NCI-H2227 (cell line): ENCODE results near the gene MTSS2.
A peak's percentile ranks its signal among the peaks of the same experiment; 100 is the strongest.
"Not testable (repeated sequence)": the region's sequence is repeated elsewhere in the genome, so short reads cannot be mapped to it uniquely, and the experiment has no call there.

Experiments
- DNase-seq: peaks from one replicate; lab custom pipeline; 2025; ENCODE audit not compliant: unreplicated experiment; lab: John Stamatoyannopoulos, UW

The MTSS2 gene

GRCh38 chr16:70656712-70657263, 29.1 kb downstream of the MTSS2 start:
- DNase-seq, result no peak

GRCh38 chr16:70656065-70656711, 29.7 kb downstream of the MTSS2 start:
- no peak for DNase-seq

- DNase-seq, result peak; percentile 79
Observed at GRCh38 chr16:70653809-70654771, 31.8 kb downstream of the MTSS2 start.

- DNase-seq, result no peak
Observed at GRCh38 chr16:70653406-70653805, 32.4 kb downstream of the MTSS2 start.

DNA sequence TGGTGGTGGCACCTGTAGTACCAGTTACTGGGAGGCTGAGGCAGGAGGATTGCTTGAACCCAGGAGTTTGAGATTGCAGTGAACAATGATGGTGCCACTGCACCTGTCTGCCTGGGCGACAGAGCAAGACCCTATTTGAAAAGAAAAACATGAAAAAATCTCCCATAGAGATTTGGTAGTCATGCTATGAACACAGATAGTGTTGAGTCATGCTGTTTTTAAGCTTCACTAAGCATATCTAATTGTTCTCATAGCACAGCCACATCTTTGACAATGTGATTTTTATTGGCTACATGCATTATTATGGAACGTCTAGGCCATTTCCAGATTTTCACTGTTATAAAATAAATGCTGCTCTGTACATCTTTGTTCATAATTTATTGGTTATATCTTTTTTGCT, 33.5 kb downstream of the MTSS2 start:
- no peak for DNase-seq

GRCh38 chr16:70651524-70651923, 34.3 kb downstream of the MTSS2 start:
- no peak for DNase-seq

DNA sequence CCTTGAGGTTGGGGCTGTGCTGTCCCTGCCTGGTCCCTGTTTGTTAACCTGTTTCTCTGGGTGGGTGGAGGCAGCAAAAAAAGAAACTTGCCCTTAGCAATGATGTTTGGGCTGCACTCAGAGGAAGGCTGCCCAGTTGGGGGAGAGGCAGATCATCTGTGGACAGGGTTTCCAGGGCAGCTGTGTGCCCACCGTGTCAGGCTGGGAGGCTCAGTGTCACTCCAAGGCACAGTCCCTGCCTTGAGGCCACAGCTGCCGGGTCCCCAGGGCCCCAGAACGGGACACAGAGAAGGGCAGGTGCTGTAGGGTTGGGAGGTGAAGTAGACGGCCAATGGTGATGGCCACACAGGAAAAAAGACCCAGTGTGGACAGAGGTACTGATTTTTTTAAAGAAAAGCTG, 35.6 kb downstream of the MTSS2 start:
- DNase-seq, result no peak

DNA sequence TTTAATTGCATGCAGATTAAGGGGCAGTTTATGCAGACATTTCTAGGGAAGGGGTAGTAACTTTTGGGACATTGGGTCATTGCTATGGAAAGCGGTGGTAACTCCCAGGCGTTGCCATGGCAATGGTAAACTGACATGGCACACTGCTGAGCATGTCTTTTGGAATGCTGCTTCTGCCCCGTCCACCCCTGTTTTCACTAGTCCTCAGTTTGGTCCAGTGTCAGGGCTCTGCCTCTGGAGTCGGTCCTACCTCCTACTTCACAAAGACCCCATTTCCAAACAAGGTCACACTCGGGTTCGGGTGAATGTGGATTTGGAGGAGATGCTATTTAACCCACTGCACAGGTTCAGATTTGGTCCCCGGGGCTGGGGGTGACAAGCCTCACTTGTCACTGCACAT, 36.6 kb downstream of the MTSS2 start:
- no peak for DNase-seq

DNA sequence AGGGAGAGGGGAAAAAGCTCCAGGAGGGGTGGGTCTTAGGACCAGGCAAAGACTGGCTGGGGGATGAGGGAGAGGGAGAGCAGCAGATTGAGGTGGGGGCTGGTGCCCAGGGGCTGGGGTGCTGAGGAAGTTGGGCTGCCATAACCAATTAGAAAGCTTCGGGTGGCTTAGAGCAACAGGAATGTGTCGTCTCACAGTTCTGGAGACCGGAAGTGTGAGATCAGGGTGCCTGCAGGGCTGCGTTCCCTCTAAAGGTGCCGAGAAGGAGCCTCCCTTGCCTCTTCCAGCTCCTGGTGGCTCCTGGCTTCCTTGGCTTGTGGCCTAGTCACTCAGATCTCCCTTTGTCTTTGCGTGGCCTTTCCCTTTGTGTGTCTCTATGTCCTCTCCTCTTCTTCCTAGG, 37.2 kb downstream of the MTSS2 start:
- no peak for DNase-seq

DNA sequence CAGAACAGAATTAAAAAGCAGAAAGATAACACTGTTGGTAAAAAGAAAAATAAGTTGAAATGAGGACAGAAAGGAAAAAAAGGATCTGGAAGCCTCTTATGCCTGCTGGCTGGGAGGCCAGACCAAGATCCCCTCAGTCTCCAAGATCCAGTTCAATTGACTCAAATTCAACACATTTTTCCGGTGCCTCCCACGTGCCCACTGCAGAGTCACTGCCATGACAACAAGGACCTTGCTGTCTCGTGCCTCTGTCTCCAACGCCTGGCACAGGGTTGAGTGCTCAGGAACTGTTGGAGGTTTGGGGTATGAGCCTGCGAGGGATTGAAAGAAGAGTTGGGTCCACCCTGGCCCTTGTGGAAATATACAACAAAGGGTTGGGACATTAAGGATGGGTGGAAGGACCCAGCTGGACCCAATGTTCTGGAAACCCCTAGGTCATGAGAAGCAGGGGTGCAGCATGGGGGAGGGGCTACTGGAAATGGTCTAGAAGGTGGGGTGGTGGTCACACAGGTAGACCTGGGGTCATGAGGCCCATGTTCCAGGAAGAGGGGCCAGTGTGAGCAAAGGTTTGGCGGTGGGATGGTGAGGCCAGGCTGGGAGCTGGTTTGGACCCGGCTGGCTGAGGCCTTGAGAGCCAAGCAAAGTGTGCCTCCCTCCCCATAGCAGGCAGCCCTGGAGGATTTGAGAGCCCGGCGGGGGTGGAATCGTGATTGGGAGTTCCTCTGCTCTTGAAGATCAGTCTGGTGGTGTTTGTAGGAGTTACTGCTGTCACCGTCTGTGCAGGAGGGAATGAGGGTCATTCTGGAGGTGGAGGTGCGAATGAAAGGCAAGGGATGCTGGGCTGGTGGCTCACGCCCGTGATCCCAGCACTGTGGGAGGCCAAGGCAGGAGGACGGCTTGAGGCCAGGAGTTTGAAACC, 38.2 kb downstream of the MTSS2 start:
- no peak for DNase-seq

GRCh38 chr16:70646260-70647241, 39.3 kb downstream of the MTSS2 start, which contains the start of gene IL34:
IL34 (plus strand) TSS chr16:70646559; CDS start chr16:70646948, 389 bp downstream.
- DNase-seq, result peak; percentile 53

GRCh38 chr16:70644763-70645597, 40.9 kb downstream of the MTSS2 start:
- no peak for DNase-seq

DNA sequence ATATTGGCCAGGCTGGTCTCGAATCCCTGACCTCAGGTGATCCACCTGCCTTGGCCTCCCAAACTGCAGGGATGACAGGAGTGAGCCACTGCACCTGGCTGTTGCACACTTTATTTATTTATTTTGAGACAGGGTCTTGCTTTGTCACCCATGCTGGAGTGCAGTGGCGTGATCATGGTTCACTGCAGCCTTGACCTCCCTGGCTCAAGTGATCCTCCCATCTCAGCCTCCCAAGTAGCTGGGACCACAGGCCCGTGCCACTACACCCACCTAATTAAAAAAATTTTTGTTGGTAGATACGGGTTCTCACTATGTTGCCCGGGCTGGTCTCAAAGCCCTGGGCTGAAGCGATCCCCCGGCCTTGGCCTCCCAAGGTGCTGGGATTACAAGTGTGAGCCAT, 42.6 kb downstream of the MTSS2 start:
- DNase-seq, result not testable (repeated sequence)

DNA sequence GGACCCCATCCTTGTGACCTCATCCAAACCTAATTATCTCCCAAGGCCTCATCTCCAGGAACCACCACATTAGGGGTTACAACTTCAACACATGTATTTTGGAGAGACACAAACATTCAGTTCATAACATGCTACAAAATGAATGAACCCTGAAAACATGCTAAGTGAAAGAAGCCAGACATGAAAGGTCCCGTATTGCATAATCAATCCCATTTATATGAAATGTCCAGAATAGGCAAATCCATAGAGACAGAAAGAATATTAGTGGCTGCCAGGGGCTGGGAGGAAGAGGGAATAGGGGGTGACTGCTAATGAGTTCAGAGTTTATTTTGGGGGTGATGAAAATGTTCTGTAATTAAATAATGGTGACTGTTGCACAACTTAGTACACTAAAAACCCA, 43.2 kb downstream of the MTSS2 start:
- no peak for DNase-seq

DNA sequence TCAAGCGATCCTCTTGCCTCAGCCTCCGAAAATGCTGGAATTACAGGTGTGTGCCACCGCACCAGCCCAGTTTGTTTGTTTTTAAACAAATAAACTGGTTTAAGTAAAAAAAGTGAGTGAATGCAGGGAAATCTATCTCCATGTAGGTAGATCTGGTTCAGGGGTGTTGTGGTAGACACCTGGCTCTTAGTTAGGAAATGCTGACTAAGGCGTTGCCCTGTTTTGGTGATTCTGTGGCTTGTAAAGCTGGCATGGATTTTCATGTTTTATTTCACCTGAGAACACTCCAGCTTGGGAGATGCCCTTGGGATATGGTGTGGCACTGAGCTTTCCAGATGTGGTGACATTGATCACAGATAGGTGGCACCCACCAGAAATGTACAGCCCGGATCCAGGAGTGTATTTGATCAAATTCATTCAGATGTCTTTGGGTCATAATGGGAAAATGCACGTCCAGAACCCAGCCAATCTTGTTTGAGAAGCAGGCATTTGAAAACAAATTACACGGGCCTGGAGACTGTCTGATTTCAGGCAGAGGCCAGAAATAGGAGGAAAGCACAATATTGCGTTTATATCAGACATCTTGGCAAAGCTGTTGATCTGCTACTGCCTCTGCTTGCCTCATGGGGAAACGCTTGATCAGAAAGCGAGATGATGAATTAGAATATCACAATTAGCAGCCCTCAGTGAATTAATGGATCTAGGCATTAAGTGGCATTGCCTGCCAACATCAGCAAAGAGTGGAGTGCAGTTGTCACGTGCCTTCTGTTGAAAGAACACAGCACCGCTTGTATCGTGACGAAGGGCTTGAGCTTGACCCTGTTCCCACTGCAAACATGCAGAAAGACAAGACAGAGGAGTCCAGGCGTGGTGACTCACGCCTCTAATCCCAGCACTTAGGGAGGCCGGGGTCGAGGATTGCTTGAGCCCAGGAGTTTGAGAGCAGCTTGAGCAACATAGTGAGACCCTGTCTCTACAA, 46.8 kb downstream of the MTSS2 start:
- DNase-seq, result peak; percentile 9
